ENCODE data around the gene SLC9C1. TPM values are rescaled to one million over a fixed set of nuclear protein-coding genes. Genes with fewer than 3 reads are reported as not detected.

SLC9C1 gene
- total RNA-seq, 1 experiment from 2014 or later = 0.50 TPM

GRCh38 chr3:112273536-112273935, 20.5 kb downstream of the SLC9C1 start:
- no CpG with 5 or more reads among the region's 2 CpGs for WGBS (ENCODE audit: extremely low coverage, insufficient read length, low lambda C conversion rate)
- H4K91ac ChIP-seq (ENCODE audit: insufficient read length, low read depth, low read length) = no peak overlapping the region
- no peaks in the 10 kb centered on the region for H3K23me2 ChIP-seq (ENCODE audit: insufficient read length, low read depth, low read length, poor library complexity, severe bottlenecking)
- no peak overlapping the region for H3T11ph ChIP-seq (ENCODE audit: low read length)
- H2AFZ ChIP-seq (ENCODE audit: low read length) = no peak overlapping the region
- H2BK12ac ChIP-seq (ENCODE audit: insufficient read length, low read depth, low read length) = no peak overlapping the region
- no peak overlapping the region for H3K14ac ChIP-seq (ENCODE audit: insufficient read depth, low read length)
- DNase-seq = no peak
- H4K8ac ChIP-seq (replicated peaks; ENCODE audit: insufficient read length, low read depth, low read length) = no peak overlapping the region
- Mint-ChIP-seq H3K9me3 (no peaks in the 10 kb centered on the region), H3K36me3 (ENCODE audit: insufficient read depth in 1 of 3, low read depth in 3 of 3) (no peaks in the 10 kb centered on the region), H3K4me3 (no peak overlapping the region), H3K27ac (no peak overlapping the region), H3K4me1 (peaks cover 4 to 5% of the 10 kb centered on the region in 2 experiments; a peak in 3 of 4 replicates), H3K27me3 (ENCODE audit: low read depth) (no peaks in the 10 kb centered on the region)
- no peaks in the 10 kb centered on the region for H3K79me1 ChIP-seq (ENCODE audit: insufficient read depth, low read depth, low read length, poor library complexity, severe bottlenecking)
- H3K27ac ChIP-seq (ENCODE audit: insufficient read length, low read depth, low read length) = no peak overlapping the region
- no peaks in the 10 kb centered on the region for H3K79me2 ChIP-seq (ENCODE audit: insufficient read depth, low read length)
- H3K23ac ChIP-seq (ENCODE audit: insufficient read length, low read depth, low read length) = no peak overlapping the region
- H3K9ac ChIP-seq (ENCODE audit: extremely low read depth, insufficient read length, low read length) = no peak overlapping the region
- no peak overlapping the region for H2BK120ac ChIP-seq (ENCODE audit: low read depth, low read length, poor library complexity, severe bottlenecking)
- no peak overlapping the region for H2BK15ac ChIP-seq (ENCODE audit: low read depth, low read length)
- TF ChIP-seq, protein P1, sequence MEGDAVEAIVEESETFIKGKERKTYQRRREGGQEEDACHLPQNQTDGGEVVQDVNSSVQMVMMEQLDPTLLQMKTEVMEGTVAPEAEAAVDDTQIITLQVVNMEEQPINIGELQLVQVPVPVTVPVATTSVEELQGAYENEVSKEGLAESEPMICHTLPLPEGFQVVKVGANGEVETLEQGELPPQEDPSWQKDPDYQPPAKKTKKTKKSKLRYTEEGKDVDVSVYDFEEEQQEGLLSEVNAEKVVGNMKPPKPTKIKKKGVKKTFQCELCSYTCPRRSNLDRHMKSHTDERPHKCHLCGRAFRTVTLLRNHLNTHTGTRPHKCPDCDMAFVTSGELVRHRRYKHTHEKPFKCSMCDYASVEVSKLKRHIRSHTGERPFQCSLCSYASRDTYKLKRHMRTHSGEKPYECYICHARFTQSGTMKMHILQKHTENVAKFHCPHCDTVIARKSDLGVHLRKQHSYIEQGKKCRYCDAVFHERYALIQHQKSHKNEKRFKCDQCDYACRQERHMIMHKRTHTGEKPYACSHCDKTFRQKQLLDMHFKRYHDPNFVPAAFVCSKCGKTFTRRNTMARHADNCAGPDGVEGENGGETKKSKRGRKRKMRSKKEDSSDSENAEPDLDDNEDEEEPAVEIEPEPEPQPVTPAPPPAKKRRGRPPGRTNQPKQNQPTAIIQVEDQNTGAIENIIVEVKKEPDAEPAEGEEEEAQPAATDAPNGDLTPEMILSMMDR (conservative IDR thresholded peaks at IDR 0.05) = no peak
- no peak overlapping the region for H3K18ac ChIP-seq (ENCODE audit: insufficient read length, low read depth, low read length)
- no peak overlapping the region for H4K5ac ChIP-seq (ENCODE audit: insufficient read length, low read depth, low read length)
- no peak overlapping the region for H2AK5ac ChIP-seq (ENCODE audit: insufficient read length, low read length)
- no peak overlapping the region for H2BK20ac ChIP-seq (ENCODE audit: low read depth, low read length, poor library complexity, severe bottlenecking)
- peaks cover 2% of the 10 kb centered on the region; the same call in 1 of the 2 replicates for H3K4me1 ChIP-seq (ENCODE audit: insufficient read depth, low read length)
- no peak overlapping the region for H2BK5ac ChIP-seq (ENCODE audit: insufficient read length, low read length)
- H3K56ac ChIP-seq (ENCODE audit: insufficient read length, low read depth, low read length) = no peak overlapping the region
- no peak overlapping the region for H3K4me2 ChIP-seq (ENCODE audit: insufficient read depth, insufficient read length, low read length)
- no peaks in the 10 kb centered on the region for H4K20me1 ChIP-seq (ENCODE audit: control insufficient read depth, insufficient read depth, insufficient read length)
- H3K27me3 ChIP-seq (ENCODE audit: insufficient read depth, low read length) = no peaks in the 10 kb centered on the region
- no peaks in the 10 kb centered on the region for H3K9me3 ChIP-seq (ENCODE audit: control insufficient read depth, low read depth, low read length)
- no peak overlapping the region for H3K4ac ChIP-seq (ENCODE audit: low read depth, low read length)
